HUES64 (cell line): ENCODE results near the gene EDRF1.

Source experiments
- H3K27ac ChIP-seq: 2 replicates; pipeline ENCODE4 v1.7.0; 2013; ENCODE audit warnings: low read depth, low read length, inconsistent platforms
- H3K27me3 ChIP-seq: 2 replicates; pipeline ENCODE4 v1.6.1; 2013; ENCODE audit warnings: mild to moderate bottlenecking, low read length; ENCODE audit not compliant: insufficient read depth
- H3K36me3 ChIP-seq: 2 replicates; pipeline ENCODE4 v1.6.1; 2013; ENCODE audit warnings: mild to moderate bottlenecking, low read length; ENCODE audit not compliant: insufficient read depth
- H3K4me1 ChIP-seq: 2 replicates; pipeline ENCODE4 v1.6.1; 2013; ENCODE audit warnings: mild to moderate bottlenecking, low read length, moderate library complexity; ENCODE audit not compliant: insufficient read depth
- H3K4me3 ChIP-seq: 2 replicates; pipeline ENCODE4 v1.5.1; 2013; ENCODE audit warnings: mild to moderate bottlenecking, low read length, moderate library complexity
- H3K9ac ChIP-seq: 2 replicates; pipeline ENCODE4 v1.6.1; 2013; ENCODE audit warnings: mild to moderate bottlenecking, low read depth, low read length
- H3K9me3 ChIP-seq: 2 replicates; pipeline ENCODE4 v1.6.1; 2013; ENCODE audit warnings: low read depth, low read length; ENCODE audit not compliant: insufficient read depth
- WGBS: fragments of 150-250, 120-280 bp; methylation state at CpG from one replicate; pipeline ENCODE4 v1.1.7; 2013; ENCODE audit warnings: missing lambda C conversion rate; 5-methylcytosine and 5-hydroxymethylcytosine counted together

Gene EDRF1

GRCh38 chr10:125779403-125780327 lies 60.2 kb downstream of the EDRF1 start:
- WGBS, result 84% methylated on average over 10 of the region's 10 CpGs
- no peaks in the 10 kb centered on the region for H3K36me3 ChIP-seq
- no peaks in the 10 kb centered on the region for H3K9me3 ChIP-seq
- H3K27me3 ChIP-seq, result no peaks in the 10 kb centered on the region
- no peak overlapping the region for H3K27ac ChIP-seq
- no peak overlapping the region for H3K9ac ChIP-seq
- no peaks in the 10 kb centered on the region for H3K4me1 ChIP-seq
- H3K4me3 ChIP-seq, result no peak overlapping the region

- Histone ChIP-seq H3K9ac (no peak overlapping the region), H3K27ac (no peak overlapping the region), H3K36me3 (no peaks in the 10 kb centered on the region), H3K9me3 (no peaks in the 10 kb centered on the region), H3K4me1 (no peaks in the 10 kb centered on the region), H3K27me3 (no peaks in the 10 kb centered on the region), H3K4me3 (no peak overlapping the region)
- 94% methylated on average over 8 of the region's 8 CpGs for WGBS
These were observed 61.9 kb downstream of the EDRF1 start for GRCh38 chr10:125781374-125781773.

- Histone ChIP-seq H3K36me3 (no peaks in the 10 kb centered on the region), H3K4me1 (no peaks in the 10 kb centered on the region), H3K9me3 (no peaks in the 10 kb centered on the region), H3K4me3 (no peak overlapping the region), H3K27ac (no peak overlapping the region), H3K9ac (no peak overlapping the region), H3K27me3 (no peaks in the 10 kb centered on the region)
- 92% methylated on average over 11 of the region's 11 CpGs for WGBS
These were observed 62.5 kb downstream of the EDRF1 start for GRCh38 chr10:125782054-125782453.

GRCh38 chr10:125782616-125783015 lies 63.1 kb downstream of the EDRF1 start:
- H3K4me1 ChIP-seq, result no peaks in the 10 kb centered on the region
- no peak overlapping the region for H3K27ac ChIP-seq
- 86% methylated on average over 11 of the region's 11 CpGs for WGBS
- H3K36me3 ChIP-seq, result no peaks in the 10 kb centered on the region
- no peaks in the 10 kb centered on the region for H3K9me3 ChIP-seq
- H3K27me3 ChIP-seq, result no peaks in the 10 kb centered on the region
- no peak overlapping the region for H3K4me3 ChIP-seq
- no peak overlapping the region for H3K9ac ChIP-seq

- 95% methylated on average over 7 of the region's 7 CpGs for WGBS
- H3K9me3 ChIP-seq, result no peaks in the 10 kb centered on the region
- no peak overlapping the region for H3K4me3 ChIP-seq
- H3K36me3 ChIP-seq, result no peaks in the 10 kb centered on the region
- no peak overlapping the region for H3K9ac ChIP-seq
- no peak overlapping the region for H3K27ac ChIP-seq
- H3K27me3 ChIP-seq, result no peaks in the 10 kb centered on the region
- H3K4me1 ChIP-seq, result no peaks in the 10 kb centered on the region
These were observed 63.9 kb downstream of the EDRF1 start for GRCh38 chr10:125783408-125783807.

- H3K9ac ChIP-seq, result no peak overlapping the region
- 95% methylated on average over 6 of the region's 6 CpGs for WGBS
These were observed 64.4 kb downstream of the EDRF1 start for GRCh38 chr10:125783957-125784356.

GRCh38 chr10:125785791-125786190 lies 66.3 kb downstream of the EDRF1 start:
- Histone ChIP-seq H3K9me3 (no peaks in the 10 kb centered on the region), H3K27me3 (no peaks in the 10 kb centered on the region), H3K4me1 (no peaks in the 10 kb centered on the region), H3K9ac (no peak overlapping the region), H3K27ac (no peak overlapping the region), H3K4me3 (no peak overlapping the region), H3K36me3 (no peaks in the 10 kb centered on the region)
- 73% methylated on average over 9 of the region's 9 CpGs for WGBS

More at GRCh38 chr10:125783957-125784356, 64.4 kb downstream of the EDRF1 start:
- Histone ChIP-seq H3K9me3 (no peaks in the 10 kb centered on the region), H3K36me3 (no peaks in the 10 kb centered on the region), H3K4me3 (no peak overlapping the region), H3K4me1 (no peaks in the 10 kb centered on the region), H3K27me3 (no peaks in the 10 kb centered on the region), H3K27ac (no peak overlapping the region)

- Histone ChIP-seq H3K36me3 (peaks cover 15% of the 10 kb centered on the region), H3K4me3 (no peak overlapping the region), H3K9me3 (no peaks in the 10 kb centered on the region), H3K9ac (no peak overlapping the region), H3K27ac (no peak overlapping the region), H3K27me3 (no peaks in the 10 kb centered on the region), H3K4me1 (no peaks in the 10 kb centered on the region)
- 92% methylated on average over 16 of the region's 17 CpGs for WGBS
These were observed 68.9 kb downstream of the EDRF1 start for GRCh38 chr10:125788156-125789034.

GRCh38 chr10:125792342-125793300 lies 73.1 kb downstream of the EDRF1 start:
- Histone ChIP-seq H3K9ac (no peak overlapping the region), H3K27me3 (no peaks in the 10 kb centered on the region), H3K4me3 (no peak overlapping the region), H3K27ac (no peak overlapping the region), H3K36me3 (peaks cover 52% of the 10 kb centered on the region), H3K4me1 (no peaks in the 10 kb centered on the region), H3K9me3 (no peaks in the 10 kb centered on the region)
- WGBS, result 94% methylated on average over 14 of the region's 14 CpGs

GRCh38 chr10:125795128-125795527 lies 75.6 kb downstream of the EDRF1 start:
- H3K9me3 ChIP-seq, result no peaks in the 10 kb centered on the region
- H3K27ac ChIP-seq, result no peak overlapping the region
- WGBS, result 97% methylated on average over 2 of the region's 2 CpGs
- no peak overlapping the region for H3K9ac ChIP-seq
- H3K4me1 ChIP-seq, result no peaks in the 10 kb centered on the region
- no peak overlapping the region for H3K4me3 ChIP-seq
- peaks cover 57% of the 10 kb centered on the region for H3K36me3 ChIP-seq
- H3K27me3 ChIP-seq, result no peaks in the 10 kb centered on the region
